Neural crest cell (in vitro differentiated cells): ENCODE measurements around the gene CREB3L1. TPM values are rescaled to one million over a fixed set of nuclear protein-coding genes. Genes with fewer than 3 reads are reported as not detected.

Experiments used
- DNase-seq: peaks from one replicate; pipeline ENCODE4 v3.0.0; 2021; ENCODE audit warnings: low read depth, mixed read lengths, low spot score
- H3K27ac Mint-ChIP-seq: one replicate; pipeline ENCODE4 v1.8.0; 2021; ENCODE audit warnings: mild to moderate bottlenecking, mixed read lengths; ENCODE audit not compliant: unreplicated experiment
- H3K27me3 Mint-ChIP-seq: 2 replicates; pipeline ENCODE4 v1.8.0; 2021; ENCODE audit warnings: low read depth, mild to moderate bottlenecking, mixed read lengths
- H3K36me3 Mint-ChIP-seq: 2 replicates; pipeline ENCODE4 v1.8.0; 2021; ENCODE audit warnings: low read depth, mild to moderate bottlenecking, mixed read lengths
- H3K4me1 Mint-ChIP-seq: 2 replicates; pipeline ENCODE4 v1.8.0; 2021; ENCODE audit warnings: mixed read lengths
- H3K4me3 Mint-ChIP-seq: one replicate; pipeline ENCODE4 v1.8.0; 2021; ENCODE audit warnings: mild to moderate bottlenecking, mixed read lengths
- H3K9me3 Mint-ChIP-seq: 2 replicates; pipeline ENCODE4 v1.8.0; 2021; ENCODE audit warnings: mixed read lengths
- CTCF ChIP-seq: fragments of 200-600 bp; sonication (generic); conservative IDR thresholded peaks from 2 replicates; pipeline ENCODE4 v1.5.0; 2021; ENCODE audit warnings: antibody characterized with exemption, mild to moderate bottlenecking
- total RNA-seq: library from RNA; stranded (reverse); gene quantifications from 2 replicates; pipeline ENCODE4 v1.2.1, GENCODE V29; 2021

Gene CREB3L1
- total RNA-seq, 1 donor from 2014 or later: 0.75 TPM

GRCh38 chr11:46279126-46280099, 2.0 kb downstream of the CREB3L1 start:
- no peak overlapping the region for H3K27ac Mint-ChIP-seq
- H3K4me1 Mint-ChIP-seq: peaks cover 13% of the 10 kb centered on the region
- no peak for TF ChIP-seq CTCF
- peak overlapping the region; percentile 71 for H3K4me3 Mint-ChIP-seq
- H3K36me3 Mint-ChIP-seq: no peaks in the 10 kb centered on the region
- DNase-seq: no peak
- peaks cover 69% of the 10 kb centered on the region for H3K27me3 Mint-ChIP-seq
- H3K9me3 Mint-ChIP-seq: no peaks in the 10 kb centered on the region

- Mint-ChIP-seq H3K27me3 (peaks cover 68% of the 10 kb centered on the region), H3K4me3 (no peak overlapping the region), H3K36me3 (no peaks in the 10 kb centered on the region), H3K4me1 (peaks cover 13% of the 10 kb centered on the region), H3K9me3 (no peaks in the 10 kb centered on the region), H3K27ac (no peak overlapping the region)
- no peak for DNase-seq
- no peak for TF ChIP-seq CTCF
These were observed 3.2 kb downstream of the CREB3L1 start for GRCh38 chr11:46280706-46281105.

GRCh38 chr11:46281371-46281831, 3.9 kb downstream of the CREB3L1 start:
- H3K9me3 Mint-ChIP-seq: no peaks in the 10 kb centered on the region
- TF ChIP-seq CTCF: no peak
- no peak for DNase-seq
- H3K36me3 Mint-ChIP-seq: no peaks in the 10 kb centered on the region
- no peak overlapping the region for H3K27ac Mint-ChIP-seq
- peaks cover 13% of the 10 kb centered on the region for H3K4me1 Mint-ChIP-seq
- peaks cover 61% of the 10 kb centered on the region for H3K27me3 Mint-ChIP-seq
- no peak overlapping the region for H3K4me3 Mint-ChIP-seq

GRCh38 chr11:46285173-46285572, 7.7 kb downstream of the CREB3L1 start:
- H3K36me3 Mint-ChIP-seq: no peaks in the 10 kb centered on the region
- no peaks in the 10 kb centered on the region for H3K9me3 Mint-ChIP-seq
- no peak for DNase-seq
- peaks cover 31% of the 10 kb centered on the region for H3K27me3 Mint-ChIP-seq
- no peak overlapping the region for H3K27ac Mint-ChIP-seq
- H3K4me1 Mint-ChIP-seq: no peaks in the 10 kb centered on the region
- TF ChIP-seq CTCF: no peak
- H3K4me3 Mint-ChIP-seq: no peak overlapping the region

- Mint-ChIP-seq H3K27me3 (peaks cover 27% of the 10 kb centered on the region), H3K4me1 (peaks cover 4% of the 10 kb centered on the region), H3K9me3 (no peaks in the 10 kb centered on the region), H3K27ac (no peak overlapping the region), H3K4me3 (no peak overlapping the region), H3K36me3 (no peaks in the 10 kb centered on the region)
- DNase-seq: no peak
- TF ChIP-seq CTCF: no peak
These were observed 8.2 kb downstream of the CREB3L1 start for GRCh38 chr11:46285594-46286033.
